GM18873 (cell line): Measurements from ENCODE around the gene STBD1.
"Not testable (repeated sequence)": the region's sequence is repeated elsewhere in the genome, so short reads cannot be mapped to it uniquely, and the experiment has no call there.

Experiments used
- ATAC-seq: cut with Tn5 transposase; IDR thresholded peaks from one replicate; pipeline ENCODE4 v1.9.1; 2021; ENCODE audit warnings: mild to moderate bottlenecking, moderate library complexity, moderate number of reproducible peaks; ENCODE audit not compliant: unreplicated experiment, low FRiP score

STBD1 gene

DNA sequence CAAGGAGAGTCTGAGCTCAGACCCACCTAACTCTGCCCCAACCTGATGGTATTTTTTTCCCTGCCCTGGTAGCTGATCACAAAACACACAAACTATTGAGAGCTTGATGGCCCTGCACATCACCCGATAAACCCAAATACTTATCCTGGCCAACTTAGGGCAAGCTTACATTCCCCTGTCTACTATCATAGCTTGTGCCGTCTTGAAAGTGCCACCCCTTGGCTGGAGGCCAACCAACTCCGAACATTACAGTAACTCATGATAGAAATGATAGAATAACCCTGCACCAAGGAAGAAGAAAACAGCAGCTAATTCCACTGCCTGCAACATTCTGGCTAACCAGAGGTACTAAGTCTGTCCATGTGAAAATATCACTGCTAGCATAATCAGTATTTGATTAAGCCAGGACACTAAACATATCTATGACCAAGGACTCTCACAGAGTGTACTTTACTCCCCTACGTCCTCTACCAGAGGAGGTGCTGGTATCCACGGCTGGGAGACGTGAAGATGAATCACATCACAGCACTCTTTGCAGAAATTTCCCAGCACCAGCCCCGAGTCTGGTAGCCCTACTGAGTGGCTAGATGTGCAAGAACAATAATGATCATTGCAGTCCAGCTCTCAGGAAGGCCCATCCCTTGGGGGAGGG, 8.9 kb downstream of the STBD1 start:
- no peak for ATAC-seq

DNA sequence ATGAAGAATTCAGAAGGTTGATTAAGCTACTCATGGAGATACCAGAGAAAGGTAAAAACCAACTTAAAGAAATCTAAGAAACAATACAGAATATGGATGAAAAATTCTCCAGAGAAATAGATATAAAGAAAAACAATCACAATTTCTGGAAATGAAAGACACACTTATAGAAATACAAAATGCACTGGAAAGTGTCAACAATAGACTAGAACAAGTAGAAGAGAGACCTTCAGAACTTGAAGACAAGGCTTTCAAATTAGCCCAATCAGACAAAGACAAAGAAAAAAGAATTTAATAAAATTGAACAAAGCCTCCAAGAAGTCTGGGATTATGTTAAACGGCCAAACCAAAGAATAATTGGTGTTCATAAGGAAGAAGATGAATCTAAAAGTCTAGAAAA, 9.6 kb downstream of the STBD1 start:
- no peak for ATAC-seq

DNA sequence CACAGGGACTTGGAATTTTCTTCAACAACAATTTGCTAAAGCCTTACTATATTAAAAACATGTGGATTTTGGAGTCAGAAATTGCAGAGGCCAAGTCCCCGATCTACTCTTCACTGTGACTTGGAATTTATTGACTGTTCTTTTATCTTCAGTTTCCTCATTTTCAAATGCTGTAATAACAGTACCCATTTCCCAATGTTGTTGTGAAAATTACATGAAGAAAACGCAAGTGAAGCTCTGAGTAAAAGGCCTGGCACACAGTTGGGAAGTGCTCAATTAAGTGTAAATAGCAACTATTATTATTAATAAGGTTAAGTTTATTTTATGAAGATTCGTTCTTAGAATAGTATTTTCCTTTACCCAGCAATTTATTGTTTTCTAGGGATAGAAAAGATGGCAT, 15.7 kb downstream of the STBD1 start:
- ATAC-seq, result no peak

DNA sequence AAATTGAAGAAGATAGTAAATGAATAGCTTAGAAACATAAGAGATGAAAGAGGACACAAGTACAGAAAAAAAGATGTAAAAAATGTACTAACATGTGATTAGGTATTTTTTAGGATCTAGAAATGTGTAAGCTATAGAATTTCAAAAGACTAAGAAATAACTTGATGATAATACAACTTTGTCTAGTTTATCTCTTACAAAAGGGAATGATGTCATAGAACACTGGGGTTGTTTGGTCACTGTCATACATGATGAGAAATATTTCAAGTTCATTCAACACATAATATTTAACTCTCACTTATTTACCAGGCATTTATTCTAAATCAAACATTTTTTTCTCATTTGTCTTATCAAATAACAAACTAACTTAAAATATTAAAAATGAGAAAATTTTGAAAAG, 18.5 kb downstream of the STBD1 start:
- no peak for ATAC-seq

DNA sequence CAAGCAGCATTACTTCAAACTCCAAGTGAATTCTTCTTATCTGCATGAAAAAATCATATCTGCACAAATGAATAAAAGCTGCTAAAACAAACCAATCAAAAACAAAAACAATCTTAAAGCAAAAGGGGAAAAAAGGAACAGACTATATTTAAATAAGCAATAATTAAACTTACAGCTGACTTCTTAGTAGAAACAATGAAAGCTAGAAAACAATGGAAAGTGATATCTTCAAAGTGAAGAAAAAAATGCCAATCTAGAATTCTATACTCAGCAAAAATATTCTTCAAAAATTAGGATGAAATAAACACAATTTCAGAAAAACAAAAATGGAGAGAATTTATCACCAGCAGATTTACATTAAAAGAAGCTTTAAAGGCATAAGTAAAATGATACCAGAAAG, 20.0 kb downstream of the STBD1 start:
- ATAC-seq, result no peak

DNA sequence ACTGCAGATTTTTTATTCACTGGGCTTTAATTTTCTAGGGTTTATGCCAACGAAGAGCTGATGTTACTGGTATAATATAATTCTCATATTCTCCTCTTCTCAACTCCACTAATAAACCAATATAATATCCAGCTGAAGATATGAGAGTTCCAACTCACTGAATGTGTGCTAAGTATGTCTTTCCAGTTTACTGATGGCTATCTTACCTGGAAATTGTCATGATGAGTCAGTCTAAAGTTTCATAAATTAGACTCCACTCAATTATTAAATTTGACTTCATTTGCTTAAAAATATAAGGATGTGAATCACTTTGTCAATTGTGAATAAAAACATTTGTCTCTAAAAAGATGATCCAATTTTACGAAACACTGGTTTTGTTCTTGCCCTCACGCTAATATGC, 28.4 kb downstream of the STBD1 start:
- no peak for ATAC-seq

DNA sequence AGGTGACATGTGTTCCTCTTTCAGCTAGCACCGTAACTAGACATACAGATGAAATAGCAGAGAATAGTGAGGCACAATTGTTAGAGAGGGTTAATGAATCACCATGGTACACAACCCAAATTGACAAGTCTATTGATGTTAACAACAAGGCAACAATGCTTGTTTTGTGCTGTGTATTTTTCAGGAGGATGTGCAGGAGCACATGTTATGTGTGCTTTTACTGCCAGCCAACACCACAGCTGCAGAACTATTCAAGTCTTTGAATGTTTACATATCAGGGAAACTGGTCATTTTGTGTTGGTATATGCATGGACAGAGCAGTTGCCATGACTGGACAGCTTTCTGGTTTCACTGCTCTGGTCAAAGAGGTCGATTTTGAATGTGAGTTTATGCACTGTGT, 32.8 kb downstream of the STBD1 start:
- no peak for ATAC-seq

DNA sequence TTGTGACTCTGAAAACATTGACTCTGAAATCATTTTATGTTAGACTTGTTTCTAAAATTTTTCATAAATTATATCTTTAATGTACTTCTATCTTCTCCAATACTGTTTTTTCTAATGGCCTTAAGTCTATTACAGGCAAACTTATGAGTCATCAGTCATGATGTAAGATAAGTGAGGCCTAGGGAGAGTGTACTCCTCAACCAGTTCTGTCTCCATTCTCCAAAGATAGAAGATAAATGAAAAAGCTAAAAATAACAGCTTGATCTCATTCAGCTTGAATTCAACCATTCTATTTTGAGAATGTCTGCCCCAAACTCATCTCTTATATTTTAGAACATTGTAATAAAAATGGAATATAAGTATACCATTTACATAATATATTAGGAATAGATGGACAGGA, 34.5 kb downstream of the STBD1 start:
- ATAC-seq, result no peak

DNA sequence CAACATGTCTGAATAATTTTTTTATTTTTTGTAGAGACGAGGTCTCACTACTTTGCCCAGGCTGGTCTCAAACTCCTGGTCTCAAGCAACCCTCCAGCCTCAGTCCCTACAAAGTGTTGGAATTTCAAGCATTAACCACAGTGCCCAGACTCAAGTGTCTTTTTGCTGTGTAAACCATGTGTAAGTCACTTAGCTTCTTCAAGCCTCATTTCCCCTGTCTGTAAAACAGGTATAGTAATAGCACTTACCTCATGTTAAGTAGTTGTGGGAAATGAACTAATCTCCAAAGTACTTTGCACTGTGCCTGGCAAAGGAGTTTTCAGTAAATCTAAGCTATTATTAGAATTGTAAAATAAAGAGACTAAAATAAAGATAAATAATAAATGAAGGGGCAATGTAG, 35.7 kb downstream of the STBD1 start:
- no peak for ATAC-seq

DNA sequence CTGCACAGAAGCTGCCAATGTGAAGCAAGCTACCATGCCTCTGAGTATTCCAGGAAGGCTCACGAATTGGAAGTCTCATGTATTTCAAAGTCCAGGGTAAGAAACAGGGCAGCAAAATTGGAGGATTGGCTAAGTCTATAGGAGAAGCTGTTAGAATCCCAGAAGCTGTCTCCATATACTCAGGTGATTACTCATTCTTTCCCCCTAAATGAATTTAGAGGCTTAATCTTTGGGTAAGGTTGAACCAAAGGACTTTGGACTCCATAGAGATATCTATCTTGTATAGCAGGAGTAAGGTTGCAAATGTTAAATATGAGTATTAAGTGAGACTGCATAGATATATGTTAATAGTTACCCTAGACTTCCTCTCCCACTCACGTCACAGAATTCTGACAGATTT, 36.3 kb downstream of the STBD1 start:
- ATAC-seq, result no peak

DNA sequence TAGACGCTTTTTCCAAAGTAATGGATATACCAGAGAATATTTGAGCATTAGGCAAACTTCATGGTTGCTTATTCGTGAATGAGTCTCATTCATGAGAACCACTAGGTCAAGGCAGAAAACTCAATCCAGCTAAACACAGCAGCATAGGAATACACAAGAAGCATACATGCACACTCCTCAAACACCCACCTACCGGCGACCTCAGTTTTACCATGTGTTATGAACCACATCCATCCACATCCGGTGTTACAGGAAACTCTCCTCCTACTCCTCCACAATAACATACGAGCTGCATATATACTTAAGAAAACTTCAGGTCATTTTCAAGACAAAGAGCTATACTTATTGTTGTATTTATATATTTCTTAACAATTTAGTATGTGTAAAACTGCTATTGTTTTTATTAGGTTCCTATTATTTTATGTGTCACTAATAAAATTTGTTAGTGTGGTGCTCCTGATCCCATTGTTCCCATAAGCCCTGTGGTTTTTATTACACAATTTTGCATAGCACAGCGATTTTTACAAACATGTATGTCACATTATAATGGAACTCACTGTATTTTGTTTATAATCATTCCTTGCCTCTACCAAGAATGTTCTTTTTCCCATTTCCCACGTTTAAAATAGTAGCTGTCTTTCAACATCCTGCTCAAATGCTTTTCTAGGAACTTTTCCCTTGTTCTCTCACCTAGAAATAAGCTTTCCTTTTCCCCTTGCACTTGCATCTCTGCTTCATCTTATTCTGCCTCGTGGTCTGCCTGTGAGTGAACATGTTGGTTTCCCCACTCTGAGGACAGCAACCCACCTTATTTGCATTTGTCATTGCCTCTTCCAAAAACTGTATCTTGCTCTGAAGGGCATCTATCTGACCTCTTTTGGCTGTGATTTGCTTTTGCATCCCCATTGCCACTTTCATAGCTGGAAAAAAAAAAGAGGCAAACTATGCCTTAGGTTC, 48.3 kb downstream of the STBD1 start:
- ATAC-seq, result no peak

DNA sequence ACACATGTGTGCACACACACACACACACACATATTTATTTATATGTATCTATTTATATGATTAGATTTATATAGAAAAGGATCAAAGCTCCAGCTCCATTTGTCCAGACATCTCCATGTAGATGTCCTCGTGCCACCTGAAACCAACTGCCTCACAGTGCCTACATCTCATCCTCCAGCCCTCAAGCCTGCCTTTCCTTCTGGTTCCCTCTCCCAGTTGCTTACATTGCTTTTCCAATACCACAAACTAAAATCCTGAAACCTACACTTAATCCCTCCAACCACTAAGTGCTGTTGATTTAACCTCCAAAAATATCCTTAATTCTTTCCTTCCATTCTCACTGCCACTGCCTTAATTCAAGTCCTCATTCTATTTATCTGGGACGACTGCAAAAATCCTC, 51.4 kb downstream of the STBD1 start:
- no peak for ATAC-seq

DNA sequence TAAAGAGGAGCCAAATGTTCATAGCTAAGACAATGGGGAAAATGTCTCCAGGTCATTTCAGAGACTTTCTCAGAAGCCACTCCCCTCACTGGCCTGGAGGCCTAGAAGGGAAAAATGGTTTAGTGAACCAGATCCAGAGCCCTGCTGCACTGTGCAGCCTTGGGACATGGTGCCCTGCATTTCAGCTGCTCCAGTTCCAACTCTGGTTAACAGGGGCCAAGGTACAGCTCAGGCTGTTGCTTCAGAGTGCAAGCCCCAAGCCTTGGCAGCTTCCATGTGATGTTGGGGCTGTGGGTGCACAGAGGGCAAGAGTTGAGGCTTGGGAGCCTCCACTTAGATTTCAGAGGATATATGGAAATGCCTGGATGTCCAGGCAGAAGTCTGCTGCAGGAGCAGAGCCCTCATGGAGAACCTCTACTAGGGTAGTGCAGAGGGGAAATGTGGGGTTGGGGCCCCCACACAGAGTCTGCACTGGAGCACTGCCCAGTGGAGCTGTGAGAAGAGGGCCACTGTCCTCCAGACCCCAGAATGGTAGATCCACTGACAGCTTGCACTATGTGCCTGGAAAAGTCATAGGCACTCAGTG, 53.4 kb downstream of the STBD1 start:
- ATAC-seq, result not testable (repeated sequence)
